Measurements from ENCODE around the gene TSPAN33. TPM values are rescaled to one million over a fixed set of nuclear protein-coding genes. Genes with fewer than 3 reads are reported as not detected.

TSPAN33 gene
- total and polyA plus RNA-seq, 10 of the 15 experiments (the other 5 are each of a cell fraction or from before 2014, with no cell fraction given): 12.0 to 123 (median 86.3) TPM

DNA sequence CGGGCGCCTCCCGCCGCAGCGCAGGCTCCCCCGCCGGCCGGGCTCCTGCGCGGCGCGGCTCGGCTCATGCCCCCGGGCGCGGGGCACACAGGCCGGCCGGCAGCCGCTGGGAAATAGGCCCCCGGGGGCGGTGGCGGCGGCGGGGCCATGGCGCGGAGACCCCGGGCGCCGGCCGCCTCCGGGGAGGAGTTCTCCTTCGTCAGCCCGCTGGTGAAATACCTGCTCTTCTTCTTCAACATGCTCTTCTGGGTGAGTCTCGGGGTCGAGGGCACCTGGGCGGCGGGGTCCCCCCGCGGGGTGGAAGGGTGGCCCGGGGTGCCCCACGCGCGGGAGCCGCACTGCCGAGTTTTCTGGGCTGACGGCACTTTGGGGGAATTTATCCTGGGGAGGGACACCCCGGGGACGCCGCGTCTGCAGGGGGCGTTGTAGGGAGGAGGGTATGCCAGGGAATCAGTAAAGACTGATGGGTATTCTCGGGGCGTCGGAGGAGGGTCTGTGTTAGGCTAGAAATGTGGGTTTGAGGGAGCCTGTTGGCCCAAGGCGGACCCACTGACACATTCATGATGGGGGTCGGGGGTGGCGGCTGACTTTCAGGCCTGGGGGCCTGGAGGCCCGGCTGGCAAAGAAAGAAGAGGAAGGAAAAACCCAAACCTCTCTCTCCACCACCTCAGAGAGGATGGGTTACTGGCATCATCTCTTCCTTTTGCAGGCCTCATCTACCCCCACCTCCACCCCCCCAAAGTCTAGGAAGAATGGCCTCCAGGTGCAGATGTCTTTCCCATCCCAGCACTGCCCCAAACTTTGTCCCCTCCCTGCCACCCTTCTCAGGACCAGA lies 544 bp downstream of the TSPAN33 start (continued):
- TF ChIP-seq RCOR1 (conservative IDR thresholded peaks at IDR 0.05; ENCODE audit: low read depth, low read length) (no peak), NR2F1 (conservative IDR thresholded peaks at IDR 0.05) (peak; percentile 27; the same call in 1 of the 2 replicates), HCFC1 (IDR thresholded peaks at IDR 0.05; ENCODE audit: low read length) (no peak), PAX8 (IDR thresholded peaks at IDR 0.05) (no peak), CTCF (IDR thresholded peaks at IDR 0.05 in 2 of 3, conservative IDR thresholded peaks at IDR 0.05 in 1 of 3; ENCODE audit: control insufficient read depth in 2 of 3, extremely low read depth in 1 of 3, insufficient read depth in 1 of 3, low read depth in 3 of 3, low read length in 3 of 3) (peak; percentile 28 to 61 (median 52); a peak in 5 of 6 replicates), SKIL (IDR thresholded peaks at IDR 0.05; ENCODE audit: low read depth, poor library complexity, severe bottlenecking) (peak; percentile 32), ZSCAN29 (IDR thresholded peaks at IDR 0.05) (no peak), SUZ12 (IDR thresholded peaks at IDR 0.05; ENCODE audit: unreplicated experiment) (no peak), IRF4 (IDR thresholded peaks at IDR 0.05; ENCODE audit: low read depth, low read length) (no peak), STAT1 (conservative IDR thresholded peaks at IDR 0.05) (no peak), SRF (IDR thresholded peaks at IDR 0.05; ENCODE audit: low read depth in 2 of 2, low read length in 2 of 2) (no peak), IRF5 (IDR thresholded peaks at IDR 0.05; ENCODE audit: borderline replicate concordance) (no peak), JUND (IDR thresholded peaks at IDR 0.05; ENCODE audit: low read depth, low read length) (no peak), CREM (IDR thresholded peaks at IDR 0.05; ENCODE audit: low read depth) (no peak)

Data from GM12878 (cell line).